Measurements from ENCODE around the gene RNF125.

Gene RNF125

DNA sequence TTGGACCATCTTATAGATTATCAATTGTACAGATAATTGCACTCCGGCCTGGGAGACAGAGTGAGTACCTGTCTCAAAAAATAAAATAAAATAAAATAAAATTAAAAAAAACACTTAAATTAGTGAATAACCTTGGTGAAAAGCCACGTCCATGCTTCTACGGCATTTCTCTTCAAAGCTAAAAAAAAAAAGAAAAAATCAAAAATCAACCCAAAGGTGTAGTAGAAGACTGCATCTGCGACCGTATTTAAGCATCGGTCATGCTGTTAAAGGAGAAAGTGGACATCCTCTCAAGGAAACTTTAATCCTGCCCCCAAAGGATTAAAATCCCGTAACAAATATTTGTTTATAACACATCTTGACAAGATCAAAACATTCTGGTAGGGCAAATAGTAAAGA, 72.7 kb downstream of the RNF125 start:
- DNase-seq (ENCODE audit: low read depth): no peak

DNA sequence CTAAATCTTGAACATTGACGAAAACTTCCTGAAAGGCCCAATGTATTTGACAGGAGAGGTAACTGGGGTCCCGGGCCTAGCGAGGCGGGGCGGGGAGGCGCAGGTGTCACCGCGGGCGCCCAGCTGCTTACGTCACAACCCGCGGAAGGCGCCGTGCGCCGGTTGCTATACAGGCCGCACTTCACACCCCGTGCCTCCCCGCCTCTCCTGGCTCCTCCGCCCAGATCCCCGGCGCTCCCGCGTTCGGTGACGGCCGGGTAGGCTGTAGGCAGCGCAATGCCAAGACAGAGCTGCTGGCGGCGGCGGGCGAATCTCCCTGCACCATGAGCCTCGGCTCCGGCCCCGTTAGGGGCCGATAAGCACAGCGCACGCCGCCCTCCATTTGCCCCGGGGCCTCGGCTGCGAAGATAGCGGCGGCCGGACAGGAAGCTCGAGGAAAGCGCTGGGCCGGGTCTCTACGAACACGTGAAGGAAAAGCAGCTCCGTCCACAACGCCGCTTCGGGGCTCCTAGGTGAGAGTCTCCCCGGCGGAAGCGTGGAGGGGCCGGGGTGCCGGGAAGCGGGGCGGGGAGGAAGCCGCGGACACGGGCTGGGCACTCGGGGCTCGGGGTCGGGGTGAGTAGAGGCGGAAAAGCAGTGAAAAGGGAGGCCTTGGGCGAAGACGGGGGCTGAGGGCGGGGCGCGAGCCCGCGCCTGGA, 73.2 kb downstream of the RNF125 start, which contains the start of gene RNF138:
Gene RNF138 (plus strand): TSS at position 151 of the 698 bp plus-strand sequence. CDS start 903 bp downstream, outside the sequence.
- peak; percentile 65 for DNase-seq (ENCODE audit: low read depth)

DNA sequence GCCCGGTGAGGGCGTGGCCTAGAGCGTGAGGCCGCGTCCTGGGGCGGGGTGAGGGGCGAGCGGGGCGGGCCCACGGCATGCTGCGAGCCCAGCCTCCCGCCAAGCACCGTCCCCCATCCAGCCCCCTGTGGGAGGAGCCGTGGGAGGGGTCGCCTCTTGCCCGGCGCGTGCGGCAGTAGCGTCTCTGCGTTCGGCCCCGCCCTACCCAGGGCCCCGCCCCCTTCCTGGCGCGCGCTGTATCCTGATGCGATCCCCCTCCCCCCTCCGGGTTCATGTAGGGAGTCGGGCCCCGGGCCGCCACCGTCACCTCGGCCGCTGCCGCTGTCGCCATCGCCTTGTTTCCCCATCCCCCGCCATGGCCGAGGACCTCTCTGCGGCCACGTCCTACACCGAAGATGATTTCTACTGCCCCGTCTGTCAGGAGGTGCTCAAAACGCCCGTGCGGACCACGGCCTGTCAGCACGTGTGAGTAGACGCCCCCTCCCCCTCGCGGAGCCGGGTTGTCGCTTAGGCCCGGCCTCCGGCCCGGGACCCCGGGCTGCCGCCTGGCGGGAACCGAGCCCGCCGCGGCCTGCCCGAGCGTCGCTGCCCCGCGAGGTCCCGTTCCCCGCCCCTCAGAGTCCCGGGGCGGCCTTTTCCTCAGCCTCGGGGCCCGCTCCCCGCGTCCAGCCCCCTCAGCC, 73.9 kb downstream of the RNF125 start:
- DNase-seq (ENCODE audit: low read depth): peak; percentile 99

DNA sequence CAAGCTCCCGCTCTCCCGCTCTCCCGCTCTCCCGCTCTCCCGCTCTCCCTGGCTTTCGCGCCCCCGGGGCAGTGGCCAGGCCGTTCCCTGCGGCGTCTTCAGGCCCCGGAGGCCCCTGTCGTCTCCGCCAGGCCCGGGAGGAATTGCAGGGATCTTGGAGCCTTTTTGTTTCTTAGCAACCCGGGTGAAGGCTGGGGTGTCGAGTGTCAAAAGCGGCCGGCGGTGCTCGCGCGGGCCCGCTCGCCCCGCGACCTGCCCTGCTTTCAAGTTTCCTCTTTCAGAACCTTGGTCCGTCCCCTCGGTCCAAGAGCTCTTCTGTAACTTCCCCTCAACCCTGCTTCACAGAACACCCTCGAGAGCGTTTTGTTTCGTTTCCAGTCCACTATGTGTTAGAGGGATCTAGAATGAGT, 74.5 kb downstream of the RNF125 start:
- no peak for DNase-seq (ENCODE audit: low read depth)

GRCh38 chr18:32093523-32093922, 74.9 kb downstream of the RNF125 start:
- no peak for DNase-seq (ENCODE audit: low read depth)

GRCh38 chr18:32095192-32095899, 76.7 kb downstream of the RNF125 start:
- DNase-seq (ENCODE audit: low read depth): no peak

- DNase-seq (ENCODE audit: low read depth): no peak
Observed at GRCh38 chr18:32095900-32096229, 77.2 kb downstream of the RNF125 start.

- DNase-seq (ENCODE audit: low read depth): no peak
Observed at GRCh38 chr18:32096946-32097345, 78.3 kb downstream of the RNF125 start.

- no peak for DNase-seq (ENCODE audit: low read depth)
Observed at GRCh38 chr18:32104516-32104915, 85.9 kb downstream of the RNF125 start.

GRCh38 chr18:32110005-32110404, 91.4 kb downstream of the RNF125 start:
- DNase-seq (ENCODE audit: low read depth): no peak

GRCh38 chr18:32111706-32112105, 93.1 kb downstream of the RNF125 start:
- no peak for DNase-seq (ENCODE audit: low read depth)

- DNase-seq (ENCODE audit: low read depth): no peak
Observed at GRCh38 chr18:32112826-32113225, 94.2 kb downstream of the RNF125 start.

- no peak for DNase-seq (ENCODE audit: low read depth)
Observed at GRCh38 chr18:32114293-32114942, 95.8 kb downstream of the RNF125 start.

DNA sequence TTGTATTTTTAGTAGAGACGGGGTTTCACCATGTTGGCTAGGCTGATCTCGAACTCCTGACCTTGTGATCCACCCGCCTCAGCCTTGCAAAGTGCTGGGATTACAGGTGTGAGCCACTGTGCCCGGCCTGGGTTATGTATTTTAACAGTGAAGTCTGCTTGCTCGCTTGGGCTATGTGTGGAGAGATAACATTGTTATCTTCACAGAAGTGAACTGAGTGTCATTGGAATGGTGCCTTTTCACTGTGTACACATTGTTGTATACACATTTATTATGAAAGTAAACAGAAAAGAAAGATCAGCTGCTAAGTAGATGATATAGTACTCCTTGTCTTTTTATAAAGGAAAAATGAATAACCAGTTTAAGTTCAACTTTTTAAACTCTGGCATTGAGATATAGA, 103.4 kb downstream of the RNF125 start:
- DNase-seq (ENCODE audit: low read depth): no peak
